ENCODE results near the gene TMEM8B.
"Not testable (repeated sequence)": the region's sequence is repeated elsewhere in the genome, so short reads cannot be mapped to it uniquely, and the experiment has no call there.

The TMEM8B gene

GRCh38 chr9:35909274-35909673 is 80.2 kb downstream of the TMEM8B start, which contains the start of gene SPAAR:
Gene SPAAR (plus strand): TSS chr9:35909490. CDS start chr9:35910464, 974 bp downstream.
- no peak for DNase-seq

GRCh38 chr9:35909687-35910612 is 80.9 kb downstream of the TMEM8B start:
- no peak for DNase-seq

- no peak for DNase-seq
These were observed 81.8 kb downstream of the TMEM8B start for GRCh38 chr9:35910613-35911359.

GRCh38 chr9:35911690-35912089 is 82.7 kb downstream of the TMEM8B start:
- DNase-seq, result no peak

GRCh38 chr9:35912791-35913400 is 83.9 kb downstream of the TMEM8B start:
- no peak for DNase-seq

- not testable (repeated sequence) for DNase-seq
These were observed 84.4 kb downstream of the TMEM8B start for GRCh38 chr9:35913429-35913828.

- peak; percentile 84 for DNase-seq
These were observed 85.3 kb downstream of the TMEM8B start for GRCh38 chr9:35914301-35914807.
